Measurements from ENCODE around the gene ZNF296.

The ZNF296 gene

GRCh38 chr19:45040059-45040771 lies 36.1 kb downstream of the ZNF296 start:
- peak overlapping the region; percentile 94 for H3K4me3 Mint-ChIP-seq
- H3K36me3 Mint-ChIP-seq: peaks cover 99% of the 10 kb centered on the region
- DNase-seq (ENCODE audit: low spot score in 2 of 2): no peak
- H3K4me1 Mint-ChIP-seq: peaks cover 44% of the 10 kb centered on the region
- no peaks in the 10 kb centered on the region for H3K9me3 Mint-ChIP-seq
- peak overlapping the region; percentile 98 for H3K27ac Mint-ChIP-seq
- no peak for ATAC-seq

GRCh38 chr19:45038931-45039893 lies 37.1 kb downstream of the ZNF296 start, which contains the start of gene CLASRP:
TSS of gene CLASRP (plus strand) at chr19:45039045. CDS start at chr19:45040213, 1,168 bp downstream.
- peaks cover 99% of the 10 kb centered on the region for H3K36me3 Mint-ChIP-seq
- peak within 1 kb of the TSS; percentile 98 for H3K27ac Mint-ChIP-seq
- H3K9me3 Mint-ChIP-seq: no peaks in the 10 kb centered on the region
- H3K4me3 Mint-ChIP-seq: peak within 1 kb of the TSS; percentile 94
- peaks cover 40% of the 10 kb centered on the region for H3K4me1 Mint-ChIP-seq
- DNase-seq (ENCODE audit: low spot score in 2 of 2): peak; percentile 82 to 91
- ATAC-seq: peak; percentile 98

DNA sequence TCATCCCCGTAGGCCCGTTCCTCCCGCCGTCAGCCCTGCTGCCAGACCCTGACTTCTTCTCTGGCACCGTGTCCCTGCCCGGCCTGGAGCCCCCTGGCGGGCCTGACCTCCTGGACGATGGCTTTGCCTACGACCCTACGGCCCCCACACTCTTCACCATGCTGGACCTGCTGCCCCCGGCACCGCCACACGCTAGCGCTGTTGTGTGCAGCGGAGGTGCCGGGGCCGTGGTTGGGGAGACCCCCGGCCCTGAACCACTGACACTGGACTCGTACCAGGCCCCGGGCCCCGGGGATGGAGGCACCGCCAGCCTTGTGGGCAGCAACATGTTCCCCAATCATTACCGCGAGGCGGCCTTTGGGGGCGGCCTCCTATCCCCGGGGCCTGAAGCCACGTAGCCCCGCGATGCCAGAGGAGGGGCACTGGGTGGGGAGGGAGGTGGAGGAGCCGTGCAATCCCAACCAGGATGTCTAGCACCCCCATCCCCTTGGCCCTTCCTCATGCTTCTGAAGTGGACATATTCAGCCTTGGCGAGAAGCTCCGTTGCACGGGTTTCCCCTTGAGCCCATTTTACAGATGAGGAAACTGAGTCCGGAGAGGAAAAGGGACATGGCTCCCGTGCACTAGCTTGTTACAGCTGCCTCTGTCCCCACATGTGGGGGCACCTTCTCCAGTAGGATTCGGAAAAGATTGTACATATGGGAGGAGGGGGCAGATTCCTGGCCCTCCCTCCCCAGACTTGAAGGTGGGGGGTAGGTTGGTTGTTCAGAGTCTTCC lies 38.7 kb downstream of the ZNF296 start:
- Mint-ChIP-seq H3K36me3 (peaks cover 99% of the 10 kb centered on the region), H3K4me1 (peaks cover 45% of the 10 kb centered on the region), H3K27ac (no peak overlapping the region), H3K9me3 (no peaks in the 10 kb centered on the region), H3K4me3 (peak overlapping the region; percentile 94)
- DNase-seq (ENCODE audit: low spot score in 2 of 2) (no peak), ATAC-seq (no peak)

DNA sequence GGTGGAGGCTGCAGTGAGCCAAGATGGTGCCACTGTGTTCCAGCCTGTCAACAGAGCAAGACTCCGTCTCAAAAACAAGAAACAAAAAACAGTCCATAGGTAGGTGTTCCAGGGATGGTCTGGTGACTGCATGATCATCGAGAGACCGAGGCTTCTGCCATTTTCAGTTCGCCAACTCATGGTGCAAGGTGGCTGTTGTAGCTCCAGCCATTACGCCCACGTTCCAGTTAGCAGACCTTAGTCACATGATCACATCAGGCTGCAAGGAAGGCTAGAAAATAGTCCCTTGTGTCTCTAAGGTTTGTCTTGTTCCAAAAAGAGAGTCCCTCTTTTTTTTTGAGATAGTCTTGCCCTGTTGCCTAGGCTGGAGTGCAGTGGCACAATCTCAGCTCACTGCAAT lies 40.5 kb downstream of the ZNF296 start:
- Mint-ChIP-seq H3K4me1 (peaks cover 30% of the 10 kb centered on the region), H3K9me3 (no peaks in the 10 kb centered on the region), H3K36me3 (peaks cover 99% of the 10 kb centered on the region), H3K27ac (no peak overlapping the region), H3K4me3 (no peak overlapping the region)
- ATAC-seq (no peak), DNase-seq (ENCODE audit: low spot score in 2 of 2) (no peak)

- Mint-ChIP-seq H3K27ac (no peak overlapping the region), H3K36me3 (peaks cover 100% of the 10 kb centered on the region), H3K9me3 (no peaks in the 10 kb centered on the region), H3K4me1 (peaks cover 5% of the 10 kb centered on the region), H3K4me3 (no peak overlapping the region)
- ATAC-seq (no peak), DNase-seq (ENCODE audit: low spot score in 2 of 2) (no peak)
Measured at GRCh38 chr19:45032421-45032820, 43.9 kb downstream of the ZNF296 start.

DNA sequence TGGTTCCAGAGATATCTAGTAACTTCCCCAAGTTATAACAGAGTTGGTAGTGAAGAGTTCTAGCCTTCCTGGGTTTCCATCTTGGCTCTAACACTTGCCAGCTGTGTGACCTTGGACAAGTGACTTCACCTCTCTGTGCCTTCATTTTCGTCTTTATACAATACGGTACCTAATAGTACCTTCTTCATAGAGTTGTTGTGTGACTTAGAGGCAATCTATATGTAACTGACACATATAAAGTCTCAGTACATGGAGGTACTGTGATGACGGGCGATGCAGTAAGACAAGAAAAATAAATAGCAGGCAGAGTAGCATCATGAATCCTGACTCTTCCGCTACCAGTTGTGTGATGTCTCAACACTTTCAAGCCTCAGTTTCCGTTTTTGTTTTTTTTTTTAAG lies 45.5 kb downstream of the ZNF296 start:
- Mint-ChIP-seq H3K4me3 (no peak overlapping the region), H3K9me3 (no peaks in the 10 kb centered on the region), H3K36me3 (peaks cover 100% of the 10 kb centered on the region), H3K27ac (no peak overlapping the region), H3K4me1 (peaks cover 5% of the 10 kb centered on the region)
- DNase-seq (ENCODE audit: low spot score in 2 of 2) (no peak), ATAC-seq (no peak)

- DNase-seq (ENCODE audit: low spot score in 2 of 2) (no peak), ATAC-seq (no peak)
- Mint-ChIP-seq H3K4me1 (no peaks in the 10 kb centered on the region), H3K4me3 (no peak overlapping the region), H3K27ac (no peak overlapping the region), H3K36me3 (peaks cover 97% of the 10 kb centered on the region), H3K9me3 (no peaks in the 10 kb centered on the region)
Measured at GRCh38 chr19:45027371-45027770, 48.9 kb downstream of the ZNF296 start.

GRCh38 chr19:45025264-45025663 lies 51.0 kb downstream of the ZNF296 start:
- Mint-ChIP-seq H3K27ac (no peak overlapping the region), H3K4me1 (no peaks in the 10 kb centered on the region), H3K9me3 (no peaks in the 10 kb centered on the region), H3K4me3 (no peak overlapping the region), H3K36me3 (peaks cover 97% of the 10 kb centered on the region)
- DNase-seq (ENCODE audit: low spot score in 2 of 2): no peak
- ATAC-seq: no peak

DNA sequence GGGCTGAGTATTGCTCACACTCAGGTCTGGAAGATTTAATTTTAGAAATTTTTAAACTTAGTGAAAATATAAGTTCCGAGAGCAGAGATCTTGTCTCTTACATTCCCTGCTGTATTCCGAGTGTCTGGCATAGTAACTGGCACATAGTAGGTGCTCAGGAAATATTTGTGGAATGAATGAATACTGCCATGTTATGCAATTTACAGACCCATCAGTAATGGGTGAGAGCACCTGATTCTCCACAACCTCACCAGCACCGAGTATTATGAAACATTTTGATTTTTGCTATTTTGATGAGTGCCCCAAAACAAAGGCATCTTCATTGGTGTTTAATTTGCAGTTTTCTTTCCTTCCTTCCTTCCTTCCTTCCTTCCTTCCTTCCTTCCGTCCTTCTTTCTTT lies 53.2 kb downstream of the ZNF296 start:
- ATAC-seq: no peak
- H3K4me1 Mint-ChIP-seq: no peaks in the 10 kb centered on the region
- H3K9me3 Mint-ChIP-seq: no peaks in the 10 kb centered on the region
- DNase-seq (ENCODE audit: low spot score in 2 of 2): no peak
- peak overlapping the region; percentile 50 for H3K27ac Mint-ChIP-seq
- peaks cover 97% of the 10 kb centered on the region for H3K36me3 Mint-ChIP-seq
- H3K4me3 Mint-ChIP-seq: no peak overlapping the region

DNA sequence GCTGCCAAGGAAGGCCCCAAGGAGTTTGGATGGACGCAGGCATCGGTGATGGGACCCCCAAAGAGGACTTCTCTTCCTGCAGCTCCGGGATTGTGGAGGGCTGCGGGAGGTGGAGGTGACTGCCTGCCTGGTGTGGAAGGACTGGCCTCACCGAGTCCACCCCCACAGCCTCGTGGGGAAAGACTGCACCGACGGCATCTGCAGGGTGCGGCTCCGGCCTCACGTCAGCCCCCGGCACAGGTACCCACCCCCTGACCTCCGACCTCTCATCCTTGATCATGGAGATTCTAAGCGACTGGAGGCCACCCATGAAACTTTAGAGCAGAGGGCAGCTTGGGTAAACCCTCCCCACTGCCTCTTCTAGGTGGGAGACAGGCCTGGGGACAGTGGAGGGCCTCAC lies 54.3 kb downstream of the ZNF296 start:
- DNase-seq (ENCODE audit: low spot score in 2 of 2) (no peak), ATAC-seq (no peak)
- Mint-ChIP-seq H3K4me1 (peaks cover 3% of the 10 kb centered on the region), H3K36me3 (peaks cover 97% of the 10 kb centered on the region), H3K9me3 (no peaks in the 10 kb centered on the region), H3K27ac (no peak overlapping the region), H3K4me3 (no peak overlapping the region)

Measured in stimulated activated effector memory CD8-positive, alpha-beta T cell treated with anti-CD3 and anti-CD28 coated beads, Interleukin-12 subunit alpha, Interleukin-12 subunit beta, amount 100 ng/mL, for 72 hours (primary cell).